Measurements from ENCODE around the gene SST.

GRCh38 chr3:187630404-187630803 lies 39.8 kb downstream of the SST start:
- no peak for TF ChIP-seq E2F1 (CRISPR knock-in tag; IDR thresholded peaks at IDR 0.05)
- TF ChIP-seq ZNF7 (CRISPR knock-in tag; IDR thresholded peaks at IDR 0.05) = no peak

All from HepG2 (cell line).